Karpas-422 (cell line): ENCODE results near the gene FUOM. TPM values are rescaled to one million over a fixed set of nuclear protein-coding genes. Genes with fewer than 3 reads are reported as not detected.

ENCODE experiments used
- DNase-seq: peaks from one replicate; pipeline ENCODE4 v3.0.0-alpha.2; 2015
- H2AFZ ChIP-seq: fragments of 200-600 bp; sonication (generic); 2 replicates; pipeline ENCODE4 v1.6.1; 2014; ENCODE audit warnings: antibody characterized with exemption, low read length, mixed read lengths
- H3K27ac ChIP-seq: fragments of 200-600 bp; sonication (generic); 2 replicates; pipeline ENCODE4 v1.5.1; 2014; ENCODE audit warnings: mild to moderate bottlenecking, low read length, moderate library complexity
- H3K27me3 ChIP-seq: fragments of 200-600 bp; sonication (generic); 2 replicates; pipeline ENCODE4 v1.6.1; 2014; ENCODE audit warnings: low read length, mixed read lengths
- H3K36me3 ChIP-seq: fragments of 200-600 bp; sonication (generic); 2 replicates; pipeline ENCODE4 v1.6.1; 2014; ENCODE audit warnings: low read length, mixed read lengths; ENCODE audit not compliant: insufficient read depth
- H3K4me1 ChIP-seq: fragments of 200-600 bp; sonication (generic); 2 replicates; pipeline ENCODE4 v1.6.1; 2014; ENCODE audit warnings: mild to moderate bottlenecking, low read length, mixed read lengths
- H3K4me2 ChIP-seq: fragments of 200-600 bp; sonication (generic); 2 replicates; pipeline ENCODE4 v1.6.1; 2014; ENCODE audit warnings: low read length, low read depth, mild to moderate bottlenecking; ENCODE audit not compliant: poor library complexity, severe bottlenecking
- H3K4me3 ChIP-seq: fragments of 200-600 bp; sonication (generic); 2 replicates; pipeline ENCODE4 v1.5.1; 2014; ENCODE audit warnings: mild to moderate bottlenecking, antibody characterized with exemption, low read length, mixed read lengths
- H3K79me2 ChIP-seq: fragments of 200-600 bp; sonication (generic); 2 replicates; pipeline ENCODE4 v1.6.1; 2014; ENCODE audit warnings: mild to moderate bottlenecking, low read length, mixed read lengths
- H3K9ac ChIP-seq: fragments of 200-600 bp; sonication (generic); 2 replicates; pipeline ENCODE4 v1.6.0; 2014; ENCODE audit warnings: low read length
- H3K9me2 ChIP-seq: fragments of 200-600 bp; sonication (generic), shearing (Covaris generic); replicated peaks from 2 replicates; pipeline ENCODE4 v1.6.0; 2014; ENCODE audit warnings: mild to moderate bottlenecking, low read length, moderate library complexity; ENCODE audit not compliant: insufficient read depth
- H3K9me3 ChIP-seq: fragments of 300-700, 200-600 bp; sonication (generic); 2 replicates; pipeline ENCODE4 v1.6.1; 2014; ENCODE audit warnings: low read length, mixed read lengths
- H4K20me1 ChIP-seq: fragments of 200-600 bp; sonication (generic); 2 replicates; pipeline ENCODE4 v1.6.1; 2014; ENCODE audit warnings: mild to moderate bottlenecking, antibody characterized with exemption, low read length, low read depth; ENCODE audit not compliant: insufficient read depth
- small RNA-seq: library from RNA; depleted of rRNA; stranded (forward); fragments of <200 nt; gene quantifications from one replicate; pipeline ENCODE3, GENCODE V24; 2014
- total RNA-seq: library from RNA; depleted of rRNA; stranded (reverse); fragments of >200 nt; shearing (Covaris generic); gene quantifications from 2 replicates; pipeline ENCODE4 v1.2.3, GENCODE V29; 2014; ENCODE audit warnings: low replicate concordance; rRNA removed

Gene FUOM
- total RNA-seq, 1 experiment from 2014 or later = 0.97 TPM

GRCh38 chr10:133308421-133309099 is 49.3 kb downstream of the FUOM start, which contains the start of the genes TUBGCP2 and ZNF511:
Gene TUBGCP2 (minus strand): TSS chr10:133308872. CDS start chr10:133302941, 5,931 bp downstream.
Gene ZNF511 (plus strand): TSS chr10:133308914. CDS start chr10:133308944, 30 bp downstream.
- H3K27ac ChIP-seq = peak within 1 kb of the TSS; percentile 81
- H4K20me1 ChIP-seq = peaks cover 35% of the 10 kb centered on the region; the same call in 1 of the 2 replicates
- peaks cover 18% of the 10 kb centered on the region for H3K4me1 ChIP-seq
- H3K9ac ChIP-seq = peak within 1 kb of the TSS; percentile 96
- peak; percentile 95 for DNase-seq
- peak within 1 kb of the TSS; percentile 96 for H3K4me3 ChIP-seq
- H3K9me2 ChIP-seq = no peaks in the 10 kb centered on the region
- H3K27me3 ChIP-seq = no peaks in the 10 kb centered on the region
- peaks cover 16% of the 10 kb centered on the region for H3K36me3 ChIP-seq
- H3K4me2 ChIP-seq = peak within 1 kb of the TSS; percentile 91
- H3K79me2 ChIP-seq = peaks cover 51% of the 10 kb centered on the region
- H2AFZ ChIP-seq = 0 out of 2 replicates have a peak within 1 kb of the TSS, but pooled peaks have one; percentile 89
- no peaks in the 10 kb centered on the region for H3K9me3 ChIP-seq

- Histone ChIP-seq H3K36me3 (peaks cover 16% of the 10 kb centered on the region), H3K79me2 (peaks cover 57% of the 10 kb centered on the region), H3K9ac (peak overlapping the region; percentile 96), H2AFZ (no peak overlapping the region), H3K4me2 (peak overlapping the region; percentile 91), H3K9me2 (no peaks in the 10 kb centered on the region), H3K4me1 (peaks cover 18% of the 10 kb centered on the region), H3K27ac (peak overlapping the region; percentile 81; the same call in 1 of the 2 replicates), H4K20me1 (peaks cover 37% of the 10 kb centered on the region; the same call in 1 of the 2 replicates), H3K4me3 (peak overlapping the region; percentile 96), H3K27me3 (no peaks in the 10 kb centered on the region), H3K9me3 (no peaks in the 10 kb centered on the region)
- peak; percentile 93 for DNase-seq
Observed at GRCh38 chr10:133307776-133308420, 49.9 kb downstream of the FUOM start.

GRCh38 chr10:133306941-133307379 is 50.9 kb downstream of the FUOM start:
- no peak overlapping the region for H2AFZ ChIP-seq
- peak overlapping the region; percentile 96 for H3K9ac ChIP-seq
- peaks cover 18% of the 10 kb centered on the region for H3K4me1 ChIP-seq
- H3K27ac ChIP-seq = no peak overlapping the region
- H3K9me2 ChIP-seq = no peaks in the 10 kb centered on the region
- no peaks in the 10 kb centered on the region for H3K9me3 ChIP-seq
- no peaks in the 10 kb centered on the region for H3K27me3 ChIP-seq
- peak overlapping the region; percentile 96; the same call in 1 of the 2 replicates for H3K4me3 ChIP-seq
- DNase-seq = no peak
- peaks cover 16% of the 10 kb centered on the region for H3K36me3 ChIP-seq
- peaks cover 37% of the 10 kb centered on the region; the same call in 1 of the 2 replicates for H4K20me1 ChIP-seq
- H3K4me2 ChIP-seq = peak overlapping the region; percentile 91
- H3K79me2 ChIP-seq = peaks cover 62% of the 10 kb centered on the region

- peaks cover 62% of the 10 kb centered on the region for H3K79me2 ChIP-seq
- no peak overlapping the region for H2AFZ ChIP-seq
- H3K9me2 ChIP-seq = no peaks in the 10 kb centered on the region
- no peak overlapping the region for H3K4me2 ChIP-seq
- H3K4me3 ChIP-seq = no peak overlapping the region
- peaks cover 37% of the 10 kb centered on the region; the same call in 1 of the 2 replicates for H4K20me1 ChIP-seq
- H3K9ac ChIP-seq = no peak overlapping the region
- no peak overlapping the region for H3K27ac ChIP-seq
- H3K36me3 ChIP-seq = peaks cover 16% of the 10 kb centered on the region
- no peaks in the 10 kb centered on the region for H3K27me3 ChIP-seq
- H3K4me1 ChIP-seq = peaks cover 18% of the 10 kb centered on the region
- no peak for DNase-seq
- H3K9me3 ChIP-seq = no peaks in the 10 kb centered on the region
Observed at GRCh38 chr10:133306097-133306476, 51.7 kb downstream of the FUOM start.

Small RNA genes lying within 50 kb of the gene (small RNA-seq; reads per million reads assigned to genes)
- gene AL360181.4 (not detected), gene BANF1P2 (not detected), gene MIR3944 (not detected)

Other genes with a start within 250 kb of the FUOM start
- not detected in 2 replicates for gene KNDC1, start 197.8 kb downstream of the FUOM start, total RNA-seq
- gene UTF1, start 127.8 kb downstream of the FUOM start, total RNA-seq = not detected in 2 replicates
- not detected in 2 replicates for gene VENTX, start 120.2 kb downstream of the FUOM start, total RNA-seq
- 0.71 and 3.8 TPM in 2 replicates for gene ADAM8, start 81.2 kb downstream of the FUOM start, total RNA-seq
- gene TUBGCP2, start 49.1 kb downstream of the FUOM start, total RNA-seq = 21.4 and 29.5 TPM in 2 replicates
- 14.0 and 38.6 TPM in 2 replicates for gene ZNF511, start 49.1 kb downstream of the FUOM start, total RNA-seq
- gene CALY, start 21.1 kb downstream of the FUOM start, total RNA-seq = not detected in 2 replicates
- not detected in 2 replicates for gene PRAP1, start 10.6 kb downstream of the FUOM start, total RNA-seq
- 37.3 and 71.9 TPM in 2 replicates for gene ECHS1, start 15.3 kb upstream of the FUOM start, total RNA-seq
- 1.6 TPM in 1 of 2 replicates, not detected in the other for gene PAOX, start 21.2 kb upstream of the FUOM start, total RNA-seq
- 26.9 and 33.6 TPM in 2 replicates for gene MTG1, start 36.1 kb upstream of the FUOM start, total RNA-seq
- not detected in 2 replicates for gene SPRN, start 66.6 kb upstream of the FUOM start, total RNA-seq
- 6.9 and 7.0 TPM in 2 replicates for gene SCART1, start 95.9 kb upstream of the FUOM start, total RNA-seq
- gene CYP2E1, start 169.3 kb upstream of the FUOM start, total RNA-seq = 0.61 TPM in 1 of 2 replicates, not detected in the other
- gene SYCE1, start 207.6 kb upstream of the FUOM start, total RNA-seq = not detected in 2 replicates